SU-DHL-6 (cell line): Measurements from ENCODE around the gene COPG1.

Source experiments
- H2AFZ ChIP-seq: fragments of 200-600 bp; sonication (generic); 2 replicates; pipeline ENCODE4 v1.6.1; 2014; ENCODE audit warnings: low read depth, mild to moderate bottlenecking, moderate library complexity, mixed read lengths, antibody characterized with exemption, low read length; ENCODE audit not compliant: severe bottlenecking
- H3F3A ChIP-seq: fragments of 200-600 bp; shearing (Covaris generic); 2 replicates; pipeline ENCODE4 v1.6.0; 2016; ENCODE audit warnings: antibody characterized with exemption, mild to moderate bottlenecking; ENCODE audit not compliant: insufficient read depth
- H3K27ac ChIP-seq: fragments of 200-600 bp; sonication (generic); 2 replicates; pipeline ENCODE4 v1.5.1; 2016; ENCODE audit warnings: low read depth, mild to moderate bottlenecking, low read length, moderate library complexity, mixed read lengths
- H3K27me3 ChIP-seq: fragments of 200-600 bp; sonication (generic), shearing (Covaris generic); 2 replicates; pipeline ENCODE4 v1.6.0; 2014; ENCODE audit warnings: mild to moderate bottlenecking, low read length
- H3K36me3 ChIP-seq: fragments of 200-600 bp; sonication (generic); 2 replicates; pipeline ENCODE4 v1.6.1; 2014; ENCODE audit warnings: mild to moderate bottlenecking, low read length, mixed read lengths
- H3K4me2 ChIP-seq: fragments of 300-600, 200-600 bp; shearing (Covaris generic), sonication (generic); 2 replicates; pipeline ENCODE4 v1.6.0; 2014; ENCODE audit warnings: low read length, low read depth, mild to moderate bottlenecking; ENCODE audit not compliant: poor library complexity, severe bottlenecking
- H3K4me3 ChIP-seq: fragments of 200-600 bp; sonication (generic); 2 replicates; pipeline ENCODE4 v1.5.1; 2014; ENCODE audit warnings: antibody characterized with exemption, low read length, mild to moderate bottlenecking, mixed read lengths; ENCODE audit not compliant: insufficient read depth, poor library complexity, severe bottlenecking
- H3K79me2 ChIP-seq: fragments of 200-600 bp; sonication (generic); 2 replicates; pipeline ENCODE4 v1.6.1; 2014; ENCODE audit warnings: mild to moderate bottlenecking, low read length, moderate library complexity; ENCODE audit not compliant: insufficient read depth
- H3K9ac ChIP-seq: fragments of 200-600 bp; sonication (generic); 2 replicates; pipeline ENCODE4 v1.7.0; 2014; ENCODE audit warnings: mild to moderate bottlenecking, low read length
- H3K9me2 ChIP-seq: fragments of 200-600 bp; sonication (generic); replicated peaks from 2 replicates; pipeline ENCODE4 v1.6.1; 2014; ENCODE audit warnings: low read length; ENCODE audit not compliant: insufficient read depth
- H3K9me3 ChIP-seq: fragments of 200-600 bp; sonication (generic); 2 replicates; pipeline ENCODE4 v1.6.1; 2014; ENCODE audit warnings: low read length, mixed read lengths; ENCODE audit not compliant: insufficient read depth
- H4K20me1 ChIP-seq: fragments of 200-600 bp; sonication (generic); 2 replicates; pipeline ENCODE4 v1.6.1; 2014; ENCODE audit warnings: low read depth, mild to moderate bottlenecking, antibody characterized with exemption, low read length, moderate library complexity, mixed read lengths
- EZH2phosphoT487 ChIP-seq: fragments of 200-600 bp; sonication (generic), shearing (Covaris generic); conservative IDR thresholded peaks from 2 replicates; pipeline ENCODE4 v1.6.1; 2018; ENCODE audit warnings: mild to moderate bottlenecking, antibody characterized with exemption, low read length, moderate library complexity, mixed read lengths
- TF ChIP-seq, protein P1 (sequence below): fragments of 200-600 bp; sonication (generic); IDR thresholded peaks from one replicate; pipeline ENCODE4 v1.5.1; 2017; ENCODE audit warnings: antibody characterized with exemption, mild to moderate bottlenecking, low read length, moderate library complexity; ENCODE audit not compliant: insufficient read depth, poor library complexity, severe bottlenecking

COPG1 gene

DNA sequence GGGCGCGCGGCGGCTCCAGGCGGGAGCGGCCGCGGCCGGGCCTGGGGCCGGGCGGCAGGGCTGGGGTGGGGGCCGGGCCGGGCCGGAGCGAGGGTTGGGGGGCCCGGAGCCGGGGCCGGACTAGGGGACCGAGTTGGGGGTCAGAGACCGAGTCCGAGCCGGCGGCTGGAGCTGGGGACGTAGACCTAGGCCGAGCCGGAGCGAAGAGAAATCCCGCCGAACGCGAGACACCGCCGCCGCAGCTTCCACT is 66.5 kb downstream of the COPG1 start:
- H3K4me3 ChIP-seq, result peak overlapping the region; percentile 53
- no peaks in the 10 kb centered on the region for H3K9me3 ChIP-seq
- H3K4me2 ChIP-seq, result peak overlapping the region; percentile 77
- H3K27ac ChIP-seq, result no peak overlapping the region
- peak overlapping the region; percentile 90 for H2AFZ ChIP-seq
- no peaks in the 10 kb centered on the region for H4K20me1 ChIP-seq
- no peaks in the 10 kb centered on the region for H3K9me2 ChIP-seq
- peak overlapping the region; percentile 47 for H3K9ac ChIP-seq
- no peaks in the 10 kb centered on the region for H3F3A ChIP-seq
- no peaks in the 10 kb centered on the region for H3K36me3 ChIP-seq
- no peaks in the 10 kb centered on the region for H3K27me3 ChIP-seq
- no peaks in the 10 kb centered on the region for H3K79me2 ChIP-seq
- no peak for TF ChIP-seq EZH2phosphoT487
- TF ChIP-seq, protein P1, sequence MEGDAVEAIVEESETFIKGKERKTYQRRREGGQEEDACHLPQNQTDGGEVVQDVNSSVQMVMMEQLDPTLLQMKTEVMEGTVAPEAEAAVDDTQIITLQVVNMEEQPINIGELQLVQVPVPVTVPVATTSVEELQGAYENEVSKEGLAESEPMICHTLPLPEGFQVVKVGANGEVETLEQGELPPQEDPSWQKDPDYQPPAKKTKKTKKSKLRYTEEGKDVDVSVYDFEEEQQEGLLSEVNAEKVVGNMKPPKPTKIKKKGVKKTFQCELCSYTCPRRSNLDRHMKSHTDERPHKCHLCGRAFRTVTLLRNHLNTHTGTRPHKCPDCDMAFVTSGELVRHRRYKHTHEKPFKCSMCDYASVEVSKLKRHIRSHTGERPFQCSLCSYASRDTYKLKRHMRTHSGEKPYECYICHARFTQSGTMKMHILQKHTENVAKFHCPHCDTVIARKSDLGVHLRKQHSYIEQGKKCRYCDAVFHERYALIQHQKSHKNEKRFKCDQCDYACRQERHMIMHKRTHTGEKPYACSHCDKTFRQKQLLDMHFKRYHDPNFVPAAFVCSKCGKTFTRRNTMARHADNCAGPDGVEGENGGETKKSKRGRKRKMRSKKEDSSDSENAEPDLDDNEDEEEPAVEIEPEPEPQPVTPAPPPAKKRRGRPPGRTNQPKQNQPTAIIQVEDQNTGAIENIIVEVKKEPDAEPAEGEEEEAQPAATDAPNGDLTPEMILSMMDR, result no peak

DNA sequence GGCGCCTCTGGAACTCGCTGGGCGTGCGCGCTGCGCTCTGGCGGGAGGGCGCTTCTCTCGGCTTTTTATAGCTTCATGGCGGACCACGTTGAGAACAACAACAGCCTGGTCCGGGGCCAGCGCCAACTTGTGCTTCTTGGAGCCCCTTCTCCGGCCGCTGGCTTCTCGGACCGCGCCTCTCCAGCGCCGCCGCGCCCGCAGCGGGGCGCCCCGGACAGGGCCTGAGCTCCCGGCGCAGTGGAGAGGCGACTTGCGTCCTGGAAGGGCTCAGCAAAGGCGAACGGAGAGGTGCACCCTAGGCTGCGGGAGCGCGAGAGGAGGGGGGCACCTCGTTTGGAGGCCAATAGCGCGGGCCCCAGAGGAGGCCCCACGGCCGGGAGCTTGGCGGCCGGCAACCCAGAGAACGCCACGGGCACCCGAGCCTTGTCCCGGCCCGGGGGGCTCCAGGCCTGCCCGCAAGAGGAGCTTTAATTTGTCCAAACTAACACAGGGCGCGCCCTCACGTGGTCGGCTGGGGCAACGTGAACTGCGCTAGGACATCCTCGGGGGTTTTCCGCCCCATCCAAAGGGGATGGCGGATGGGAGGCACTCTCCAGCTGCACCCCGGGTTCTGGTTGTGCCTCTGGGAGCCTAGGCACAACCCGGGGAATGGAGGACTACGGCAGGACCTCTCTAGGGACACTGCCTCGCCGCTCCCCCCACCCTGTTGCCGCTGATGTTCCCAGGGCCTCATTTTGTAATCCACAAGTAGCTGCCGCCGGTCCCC is 67.0 kb downstream of the COPG1 start:
- Histone ChIP-seq H3K79me2 (no peaks in the 10 kb centered on the region), H3F3A (no peaks in the 10 kb centered on the region), H3K4me3 (peak overlapping the region; percentile 53), H3K27ac (no peak overlapping the region), H3K9me2 (no peaks in the 10 kb centered on the region), H3K9ac (peak overlapping the region; percentile 47), H3K9me3 (no peaks in the 10 kb centered on the region), H3K27me3 (no peaks in the 10 kb centered on the region), H4K20me1 (no peaks in the 10 kb centered on the region), H3K4me2 (peak overlapping the region; percentile 77), H2AFZ (peak overlapping the region; percentile 90), H3K36me3 (no peaks in the 10 kb centered on the region)
- TF ChIP-seq, protein P1, result peak; percentile 83
- no peak for TF ChIP-seq EZH2phosphoT487

DNA sequence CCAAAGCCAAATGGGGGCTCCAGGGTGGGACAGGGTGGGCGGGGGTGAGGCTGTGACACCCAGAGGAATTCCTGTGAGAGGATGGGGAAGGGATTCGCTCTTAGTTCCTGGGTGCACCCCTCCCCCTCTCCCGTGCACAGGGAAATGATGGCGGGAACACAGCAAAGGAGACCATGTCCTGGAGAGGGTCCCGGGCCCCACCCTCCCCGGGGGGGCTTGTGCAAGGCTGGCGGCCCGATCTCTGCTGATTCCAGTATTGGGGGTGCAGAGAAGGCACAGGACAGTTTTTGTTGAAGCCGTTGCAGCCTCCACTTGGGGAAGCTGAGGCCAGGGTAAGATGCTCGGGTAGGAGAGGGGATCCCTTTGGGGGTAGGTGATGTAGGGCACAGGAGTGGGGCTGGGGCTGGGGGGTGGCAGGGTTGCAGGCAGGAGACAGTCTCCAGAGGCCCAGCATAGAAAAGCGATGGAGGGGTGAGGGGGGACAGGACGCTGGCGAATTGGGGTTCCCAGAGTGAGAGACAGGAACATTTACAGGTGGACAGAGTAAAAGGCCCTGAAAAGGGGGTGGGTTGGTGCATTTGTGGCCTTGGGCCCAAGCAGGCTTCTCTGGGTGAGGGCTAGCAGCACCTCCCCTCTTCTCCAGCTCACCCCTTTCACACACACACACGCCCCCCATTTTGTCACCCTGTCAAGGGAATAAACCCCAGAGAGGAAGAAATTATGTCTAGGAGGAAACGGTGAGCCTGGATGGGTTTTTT is 67.8 kb downstream of the COPG1 start:
- Histone ChIP-seq H3F3A (no peaks in the 10 kb centered on the region), H3K79me2 (no peaks in the 10 kb centered on the region), H2AFZ (no peak overlapping the region), H3K4me2 (peak overlapping the region; percentile 77), H3K4me3 (no peak overlapping the region), H4K20me1 (no peaks in the 10 kb centered on the region), H3K27me3 (no peaks in the 10 kb centered on the region), H3K36me3 (no peaks in the 10 kb centered on the region), H3K9me3 (no peaks in the 10 kb centered on the region), H3K9me2 (no peaks in the 10 kb centered on the region), H3K27ac (no peak overlapping the region), H3K9ac (peak overlapping the region; percentile 47; the same call in 1 of the 2 replicates)
- TF ChIP-seq EZH2phosphoT487, result no peak
- TF ChIP-seq, protein P1, result no peak
